D721Med (cell line): ENCODE measurements around the gene AP4B1.

Source experiments
- DNase-seq: peaks from one replicate; pipeline ENCODE4 v3.0.0; 2011; ENCODE audit warnings: low spot score; ENCODE audit not compliant: insufficient read length
- FAIRE-seq: peaks from 2 replicates; lab custom pipeline; 2011; peaks lifted over from hg19 to GRCh38; lab: Jason Lieb, UNC
- CTCF ChIP-seq: IDR thresholded peaks from 2 replicates; pipeline ENCODE4 v1.5.1; 2012; ENCODE audit warnings: mild to moderate bottlenecking, control low read depth; ENCODE audit not compliant: insufficient read depth; ENCODE audit errors: missing control alignments

The AP4B1 gene

GRCh38 chr1:113918243-113918642 lies 13.6 kb upstream of the AP4B1 start:
- TF ChIP-seq CTCF, result no peak
- DNase-seq (no peak), FAIRE-seq (no peak)

DNA sequence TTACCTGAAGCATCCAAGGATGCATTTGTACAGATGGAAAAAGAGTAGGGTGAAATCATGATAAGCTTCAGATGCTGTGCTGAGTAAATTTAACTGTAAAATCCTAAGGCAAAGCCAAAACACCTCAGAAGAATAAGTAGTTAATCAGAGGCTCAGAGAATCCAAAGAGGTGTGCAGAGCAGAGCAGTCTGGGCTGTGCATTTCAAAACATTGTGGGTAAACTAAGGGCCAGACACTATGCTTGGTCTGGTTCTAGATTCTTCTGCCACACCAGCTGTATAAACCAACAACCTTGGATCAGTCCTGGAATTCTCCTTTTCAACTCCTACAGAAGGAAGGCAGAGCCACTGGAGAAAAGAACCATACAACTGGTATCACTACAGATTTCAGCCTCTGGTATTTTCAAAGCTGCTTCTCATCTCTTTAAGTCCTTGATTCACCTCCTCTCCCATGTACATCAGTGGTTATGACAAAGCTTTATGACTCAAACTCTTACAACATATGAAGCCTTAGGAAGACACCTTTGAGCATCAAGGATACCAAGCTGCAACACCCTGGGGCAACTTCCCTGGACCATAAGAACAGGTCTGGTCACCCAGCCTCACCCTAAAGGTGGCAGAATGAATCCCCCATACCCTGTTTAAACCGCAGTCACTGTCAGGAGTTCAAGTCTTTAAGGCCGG lies 12.9 kb upstream of the AP4B1 start:
- DNase-seq (no peak), FAIRE-seq (no peak)
- TF ChIP-seq CTCF, result no peak

DNA sequence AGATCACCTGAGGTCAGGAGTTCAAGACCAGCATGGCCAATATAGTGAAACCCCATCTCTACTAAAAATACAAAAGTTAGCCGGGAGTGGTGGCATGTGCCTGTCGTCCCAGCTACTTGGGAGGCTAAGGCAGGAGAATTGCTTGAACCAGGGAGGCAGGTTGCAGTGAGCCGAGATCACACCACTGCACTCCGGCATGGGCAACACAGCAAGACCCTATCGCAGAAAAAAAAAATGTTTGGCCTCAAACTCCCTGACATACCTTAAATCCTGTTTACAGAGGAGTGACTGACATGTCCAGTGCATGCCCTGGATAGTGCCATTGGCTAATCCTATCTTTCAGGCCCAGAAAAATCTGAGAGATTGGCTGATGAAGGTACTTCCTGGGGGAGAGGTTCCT lies 12.4 kb upstream of the AP4B1 start:
- FAIRE-seq (no peak), DNase-seq (no peak)
- TF ChIP-seq CTCF, result no peak

DNA sequence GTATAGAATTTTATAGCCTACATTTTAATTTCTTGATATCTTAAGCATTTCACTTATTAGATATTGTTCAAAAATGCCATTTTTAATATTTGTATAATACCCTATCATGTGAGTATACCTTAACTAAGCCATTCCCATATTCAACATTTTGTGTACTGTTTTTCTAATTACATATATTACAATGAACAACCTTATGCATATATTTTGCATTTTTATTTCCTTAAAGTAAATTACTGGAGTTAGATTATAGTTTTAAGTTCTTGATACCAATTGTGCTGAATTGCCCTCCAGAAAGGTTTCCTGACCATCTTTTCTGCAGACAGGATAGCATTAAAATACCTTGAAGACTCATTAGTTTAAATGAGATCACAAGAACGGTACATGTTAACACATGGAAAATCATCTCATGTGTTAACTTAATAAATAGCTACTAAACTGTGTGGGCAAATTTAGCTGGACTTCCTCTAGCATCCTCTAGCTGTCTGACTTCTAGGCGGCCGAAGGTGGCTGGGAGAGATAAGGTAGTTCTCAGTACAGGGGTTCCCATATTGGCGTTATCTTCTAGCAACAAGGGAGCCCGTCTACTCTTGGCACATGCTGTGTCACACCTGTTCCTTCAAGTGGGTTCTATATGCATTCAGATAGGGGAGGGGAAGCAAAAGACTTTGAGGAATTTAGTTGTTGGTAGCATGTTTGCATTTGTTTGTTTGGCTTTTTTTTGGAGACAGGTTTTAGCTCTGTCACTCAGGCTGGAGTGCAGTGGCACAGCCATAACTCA lies 9.5 kb upstream of the AP4B1 start:
- TF ChIP-seq CTCF, result no peak
- DNase-seq (no peak), FAIRE-seq (no peak)

DNA sequence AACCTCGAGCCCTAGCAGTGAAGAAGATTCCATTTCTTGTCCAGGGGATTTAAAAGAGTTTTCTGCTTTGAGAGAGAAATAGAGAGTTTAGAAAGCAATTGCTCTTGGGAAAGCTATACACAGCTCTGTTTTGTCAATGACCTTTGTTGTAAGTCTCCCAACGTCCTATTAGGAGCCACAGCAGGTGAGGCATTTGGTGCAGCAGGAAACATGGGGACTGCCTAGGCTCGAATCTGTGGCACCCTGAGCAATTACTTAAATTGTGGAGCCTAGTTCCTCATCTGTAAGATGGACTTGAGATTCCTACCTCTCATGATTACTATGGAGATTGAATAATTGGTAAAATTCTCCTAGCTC lies 8.7 kb upstream of the AP4B1 start:
- no peak for TF ChIP-seq CTCF
- FAIRE-seq (no peak), DNase-seq (no peak)

DNA sequence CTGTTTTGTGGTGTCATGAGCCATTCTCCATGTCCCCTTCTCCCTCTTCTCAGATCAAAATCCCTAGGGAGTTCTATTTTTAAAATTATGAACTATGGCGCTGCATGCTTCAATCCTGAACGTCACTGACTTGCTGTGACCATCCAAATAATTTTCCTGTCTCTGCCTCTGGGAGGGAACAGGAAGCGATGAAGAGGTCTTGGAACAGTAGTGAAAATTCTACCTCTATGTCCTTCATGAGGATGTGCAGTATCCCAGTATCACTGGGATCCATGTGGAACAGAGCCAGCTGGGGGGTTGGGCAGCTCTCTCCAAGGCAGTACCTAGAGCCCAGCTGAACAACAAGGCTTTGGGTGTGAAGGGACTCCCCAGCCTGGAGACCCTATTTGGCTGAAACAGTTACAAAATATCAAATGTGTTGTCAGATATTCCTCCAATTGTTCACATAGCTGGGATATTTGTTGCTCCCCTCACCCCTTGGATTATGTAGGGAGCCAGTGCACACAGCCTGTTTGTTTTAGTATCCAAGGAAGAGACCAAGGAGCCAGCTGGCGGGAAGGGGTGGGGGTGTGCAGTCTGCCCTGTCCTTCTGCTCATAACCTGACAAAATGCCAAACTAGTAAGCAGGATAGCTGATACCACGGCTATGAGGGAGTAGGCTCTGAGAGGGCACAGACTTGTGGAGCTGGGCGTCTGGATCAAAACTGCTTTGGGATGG lies 8.2 kb upstream of the AP4B1 start:
- DNase-seq (no peak), FAIRE-seq (no peak)
- TF ChIP-seq CTCF, result no peak

DNA sequence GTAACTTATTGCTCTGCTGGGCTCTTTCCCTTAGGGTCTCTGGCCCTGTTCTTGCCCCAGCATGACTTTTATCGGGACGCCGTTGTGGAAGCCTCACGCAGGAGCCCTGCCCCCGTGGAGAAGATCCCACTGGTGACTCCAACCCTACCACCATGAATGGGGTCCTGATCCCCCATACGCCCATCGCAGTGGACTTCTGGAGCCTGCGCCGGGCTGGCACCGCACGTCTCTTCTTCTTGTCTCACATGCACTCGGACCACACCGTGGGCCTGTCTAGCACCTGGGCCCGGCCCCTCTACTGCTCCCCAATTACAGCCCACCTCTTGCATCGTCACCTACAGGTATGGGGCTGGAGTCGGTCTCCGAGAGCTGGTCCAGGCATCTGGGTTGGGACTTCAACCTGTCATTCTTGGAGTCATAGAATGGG lies 849 bp upstream of the AP4B1 start:
- TF ChIP-seq CTCF, result no peak
- DNase-seq, result no peak
- FAIRE-seq, result no peak
